WTC11 (cell line): ENCODE measurements around the gene MAP7. TPM values are rescaled to one million over a fixed set of nuclear protein-coding genes. Genes with fewer than 3 reads are reported as not detected.

Experiments
- ATAC-seq: fragments of 200-7000 bp; cut with Tn5 transposase; 2 replicates; pipeline ENCODE4 v1.10.0; 2021; ENCODE audit warnings: mild to moderate bottlenecking, moderate library complexity
- CTCF ChIA-PET: fragments of 300-600 bp; sonication (Branson Sonifier 250); formaldehyde crosslinking; loops from one replicate; lab custom pipeline; 2021; ENCODE audit warnings: antibody characterized with exemption; lab: Charles Lee
- POLR2A ChIA-PET: fragments of 350-600 bp; sonication (Branson Sonifier 250); formaldehyde crosslinking; loops from one replicate; lab custom pipeline; 2021; ENCODE audit warnings: antibody characterized with exemption; lab: Charles Lee
- DNase-seq: peaks from one replicate; pipeline ENCODE4 v3.0.0; 2021; ENCODE audit warnings: low spot score
- H3K27ac Mint-ChIP-seq: 2 replicates; pipeline ENCODE4 v1.8.0; 2021; ENCODE audit warnings: mixed read lengths
- H3K27me3 Mint-ChIP-seq: 2 replicates; pipeline ENCODE4 v1.8.0; 2021; ENCODE audit warnings: low read depth, mild to moderate bottlenecking, moderate library complexity, mixed read lengths
- H3K36me3 Mint-ChIP-seq: 2 replicates; pipeline ENCODE4 v1.8.0; 2021; ENCODE audit warnings: mixed read lengths
- H3K4me1 Mint-ChIP-seq: 2 replicates; pipeline ENCODE4 v1.8.0; 2022; ENCODE audit warnings: mixed read lengths
- H3K4me3 Mint-ChIP-seq: 2 replicates; pipeline ENCODE4 v1.8.0; 2021; ENCODE audit warnings: mild to moderate bottlenecking, moderate library complexity, mixed read lengths
- H3K9me3 Mint-ChIP-seq: 2 replicates; pipeline ENCODE4 v1.8.0; 2021; ENCODE audit warnings: mixed read lengths
- AR ChIP-seq: fragments of 250-450 bp; sonication (Bioruptor Pico); IDR thresholded peaks from 2 replicates; pipeline ENCODE4 v1.9.0; 2021; ENCODE audit warnings: mild to moderate bottlenecking
- FOXP1 ChIP-seq: sonication (generic); formaldehyde crosslinking; IDR thresholded peaks from 2 replicates; pipeline ENCODE4 v1.8.0; 2022; ENCODE audit warnings: missing genetic modification reagents, mild to moderate bottlenecking, moderate library complexity, borderline replicate concordance
- GTF2I ChIP-seq: fragments of 250-450 bp; sonication (Bioruptor Pico); conservative IDR thresholded peaks from 2 replicates; pipeline ENCODE4 v1.4.0; 2021; ENCODE audit warnings: mild to moderate bottlenecking
- HMGA2 ChIP-seq: fragments of 250-450 bp; sonication (Bioruptor Pico); IDR thresholded peaks from 2 replicates; pipeline ENCODE4 v1.4.0; 2021; ENCODE audit warnings: mild to moderate bottlenecking, moderate library complexity
- NFYB ChIP-seq: sonication (generic); formaldehyde crosslinking; conservative IDR thresholded peaks from 2 replicates; pipeline ENCODE4 v1.8.0; 2022; ENCODE audit warnings: low read depth, missing genetic modification reagents
- PREB ChIP-seq: sonication (generic); formaldehyde crosslinking; IDR thresholded peaks from 2 replicates; pipeline ENCODE4 v1.8.1; 2022; ENCODE audit warnings: mild to moderate bottlenecking, missing genetic modification reagents, moderate library complexity, borderline replicate concordance
- PRRX2 ChIP-seq: fragments of 250-450 bp; sonication (Bioruptor Pico); IDR thresholded peaks from 2 replicates; pipeline ENCODE4 v1.8.0; 2021; ENCODE audit warnings: mild to moderate bottlenecking
- RELA ChIP-seq: sonication (generic); formaldehyde crosslinking; IDR thresholded peaks from 2 replicates; pipeline ENCODE4 v1.8.1; 2022; ENCODE audit warnings: missing genetic modification reagents, mild to moderate bottlenecking, borderline replicate concordance
- RORB ChIP-seq: fragments of 250-450 bp; sonication (Bioruptor Pico); IDR thresholded peaks from 2 replicates; pipeline ENCODE4 v1.9.0; 2021; ENCODE audit warnings: mild to moderate bottlenecking
- TEAD4 ChIP-seq: sonication (generic); formaldehyde crosslinking; IDR thresholded peaks from 2 replicates; pipeline ENCODE4 v1.8.0; 2022; ENCODE audit warnings: mild to moderate bottlenecking, missing genetic modification reagents
- ZNF219 ChIP-seq: sonication (generic); formaldehyde crosslinking; IDR thresholded peaks from 2 replicates; pipeline ENCODE4 v1.8.0; 2023; ENCODE audit warnings: missing genetic modification reagents, mild to moderate bottlenecking, borderline replicate concordance
- total RNA-seq: library from RNA; stranded (reverse); gene quantifications from 3 replicates; pipeline ENCODE4 v1.2.3, GENCODE V29; 2021
- TF ChIP-seq, protein P1 (sequence below): fragments of 250-450 bp; sonication (Bioruptor Pico); IDR thresholded peaks from 2 replicates; pipeline ENCODE4 v2.1.2; 2022; ENCODE audit warnings: mild to moderate bottlenecking, moderate library complexity
- TF ChIP-seq, protein P2 (sequence below): sonication (generic); formaldehyde crosslinking; IDR thresholded peaks from 2 replicates; pipeline ENCODE4 v1.8.1; 2023; ENCODE audit warnings: mild to moderate bottlenecking, missing genetic modification reagents, moderate library complexity
- TF ChIP-seq, protein P3 (sequence below): sonication (generic); formaldehyde crosslinking; IDR thresholded peaks from 2 replicates; pipeline ENCODE4 v1.8.1; 2022; ENCODE audit warnings: low read depth, missing genetic modification reagents, borderline replicate concordance
- TF ChIP-seq, protein P4 (sequence below): sonication (generic); formaldehyde crosslinking; IDR thresholded peaks from 2 replicates; pipeline ENCODE4 v1.8.1; 2023; ENCODE audit warnings: mild to moderate bottlenecking, missing genetic modification reagents
- TF ChIP-seq, protein P5 (sequence below): sonication (generic); formaldehyde crosslinking; IDR thresholded peaks from 2 replicates; pipeline ENCODE4 v1.8.0; 2022; ENCODE audit warnings: missing genetic modification reagents
- TF ChIP-seq, protein P6 (sequence below): fragments of 250-450 bp; sonication (Bioruptor Pico); IDR thresholded peaks from 2 replicates; pipeline ENCODE4 v1.8.0; 2021; ENCODE audit warnings: mild to moderate bottlenecking

The MAP7 gene
- total RNA-seq, 1 experiment from 2014 or later = 56.6 TPM

- TF ChIP-seq PREB (no peak), HMGA2 (CRISPR knock-in tag) (no peak), RELA (CRISPR knock-in tag) (no peak)
- TF ChIP-seq, protein P1, sequence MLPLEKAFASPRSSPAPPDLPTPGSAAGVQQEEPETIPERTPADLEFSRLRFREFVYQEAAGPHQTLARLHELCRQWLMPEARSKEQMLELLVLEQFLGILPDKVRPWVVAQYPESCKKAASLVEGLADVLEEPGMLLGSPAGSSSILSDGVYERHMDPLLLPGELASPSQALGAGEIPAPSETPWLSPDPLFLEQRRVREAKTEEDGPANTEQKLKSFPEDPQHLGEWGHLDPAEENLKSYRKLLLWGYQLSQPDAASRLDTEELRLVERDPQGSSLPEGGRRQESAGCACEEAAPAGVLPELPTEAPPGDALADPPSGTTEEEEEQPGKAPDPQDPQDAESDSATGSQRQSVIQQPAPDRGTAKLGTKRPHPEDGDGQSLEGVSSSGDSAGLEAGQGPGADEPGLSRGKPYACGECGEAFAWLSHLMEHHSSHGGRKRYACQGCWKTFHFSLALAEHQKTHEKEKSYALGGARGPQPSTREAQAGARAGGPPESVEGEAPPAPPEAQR (CRISPR knock-in tag) = no peak
Observed at GRCh38 chr6:136547336-136547735, 2.9 kb downstream of the MAP7 start (continued).

DNA sequence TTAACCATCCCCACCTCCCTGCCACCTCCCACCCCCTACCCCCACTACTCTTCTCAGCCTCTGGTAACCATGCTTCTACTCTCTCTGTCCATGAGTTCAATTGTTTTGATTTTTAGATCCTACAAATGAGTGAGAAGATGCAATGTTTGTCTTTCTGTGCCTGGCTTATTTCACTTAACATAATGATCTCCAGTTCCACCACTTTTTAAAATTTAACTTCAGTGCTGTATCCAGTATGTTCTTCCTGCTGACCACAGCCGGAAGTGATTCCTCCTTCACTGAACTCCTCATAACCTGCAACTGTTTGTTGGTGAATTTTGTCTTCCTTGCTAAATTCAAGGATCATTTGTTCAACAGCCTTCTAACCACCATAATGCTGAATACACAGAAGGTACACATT is 3.9 kb downstream of the MAP7 start:
- ChIA-PET POLR2A (interaction anchor here (1.5 kb wide), 1 partner anchor 256 kb away, joined by 6 read pairs; the partner anchor contains the start of gene BCLAF1), CTCF (interaction anchor here (1.5 to 1.7 kb wide), 6 partner anchors 21 to 204 kb away, joined by 3 to 13 read pairs (median 4); no protein-coding TSS in a partner anchor)
- Mint-ChIP-seq H3K4me1 (peaks cover 66% of the 10 kb centered on the region), H3K4me3 (no peak overlapping the region), H3K9me3 (no peaks in the 10 kb centered on the region), H3K27me3 (peaks cover 7% of the 10 kb centered on the region), H3K36me3 (no peaks in the 10 kb centered on the region), H3K27ac (peak overlapping the region; percentile 7; the same call in 1 of the 2 replicates)
- no peak for ATAC-seq
- TF ChIP-seq GTF2I (CRISPR knock-in tag) (no peak), AR (CRISPR knock-in tag) (no peak)
- no peak for DNase-seq

DNA sequence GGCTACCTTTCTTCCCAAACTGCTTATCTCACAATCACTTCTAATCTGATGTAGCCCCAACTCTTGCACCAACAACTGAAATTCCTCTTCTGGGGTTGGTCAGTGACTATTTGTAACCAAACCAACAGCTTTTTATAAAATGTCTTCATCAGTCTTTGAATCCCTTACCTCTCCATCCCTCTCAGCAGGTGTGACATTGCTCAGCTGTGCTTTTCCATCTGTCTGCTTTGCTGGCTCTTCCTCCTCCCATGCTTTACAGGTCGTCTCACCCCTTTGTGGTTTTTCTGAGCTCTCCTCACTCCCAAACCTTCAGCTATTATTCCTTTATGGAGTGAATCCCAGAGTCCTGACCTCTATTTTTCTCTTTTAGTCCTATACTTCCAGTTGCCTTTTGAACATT is 5.9 kb downstream of the MAP7 start:
- no peaks in the 10 kb centered on the region for H3K9me3 Mint-ChIP-seq
- peak overlapping the region; percentile 46; the same call in 1 of the 2 replicates for H3K27ac Mint-ChIP-seq
- peaks cover 79% of the 10 kb centered on the region for H3K4me1 Mint-ChIP-seq
- DNase-seq (no peak), ATAC-seq (no peak)
- CTCF ChIA-PET = interaction anchor here (0.7 to 1.3 kb wide), 2 partner anchors 18 to 48 kb away, joined by 3 to 7 read pairs; no protein-coding TSS in a partner anchor
- no peak overlapping the region for H3K4me3 Mint-ChIP-seq
- H3K36me3 Mint-ChIP-seq = no peaks in the 10 kb centered on the region
- H3K27me3 Mint-ChIP-seq = no peaks in the 10 kb centered on the region
- POLR2A ChIA-PET = no interaction called here
- TF ChIP-seq, protein P2, sequence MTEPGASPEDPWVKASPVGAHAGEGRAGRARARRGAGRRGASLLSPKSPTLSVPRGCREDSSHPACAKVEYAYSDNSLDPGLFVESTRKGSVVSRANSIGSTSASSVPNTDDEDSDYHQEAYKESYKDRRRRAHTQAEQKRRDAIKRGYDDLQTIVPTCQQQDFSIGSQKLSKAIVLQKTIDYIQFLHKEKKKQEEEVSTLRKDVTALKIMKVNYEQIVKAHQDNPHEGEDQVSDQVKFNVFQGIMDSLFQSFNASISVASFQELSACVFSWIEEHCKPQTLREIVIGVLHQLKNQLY (CRISPR knock-in tag) = no peak
- TF ChIP-seq, protein P3, sequence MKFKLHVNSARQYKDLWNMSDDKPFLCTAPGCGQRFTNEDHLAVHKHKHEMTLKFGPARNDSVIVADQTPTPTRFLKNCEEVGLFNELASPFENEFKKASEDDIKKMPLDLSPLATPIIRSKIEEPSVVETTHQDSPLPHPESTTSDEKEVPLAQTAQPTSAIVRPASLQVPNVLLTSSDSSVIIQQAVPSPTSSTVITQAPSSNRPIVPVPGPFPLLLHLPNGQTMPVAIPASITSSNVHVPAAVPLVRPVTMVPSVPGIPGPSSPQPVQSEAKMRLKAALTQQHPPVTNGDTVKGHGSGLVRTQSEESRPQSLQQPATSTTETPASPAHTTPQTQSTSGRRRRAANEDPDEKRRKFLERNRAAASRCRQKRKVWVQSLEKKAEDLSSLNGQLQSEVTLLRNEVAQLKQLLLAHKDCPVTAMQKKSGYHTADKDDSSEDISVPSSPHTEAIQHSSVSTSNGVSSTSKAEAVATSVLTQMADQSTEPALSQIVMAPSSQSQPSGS (CRISPR knock-in tag) = no peak
- no peak for TF ChIP-seq ZNF219 (CRISPR knock-in tag)
- TF ChIP-seq, protein P1 (CRISPR knock-in tag) = no peak
- no peak for TF ChIP-seq NFYB (CRISPR knock-in tag)
- TF ChIP-seq, protein P4, sequence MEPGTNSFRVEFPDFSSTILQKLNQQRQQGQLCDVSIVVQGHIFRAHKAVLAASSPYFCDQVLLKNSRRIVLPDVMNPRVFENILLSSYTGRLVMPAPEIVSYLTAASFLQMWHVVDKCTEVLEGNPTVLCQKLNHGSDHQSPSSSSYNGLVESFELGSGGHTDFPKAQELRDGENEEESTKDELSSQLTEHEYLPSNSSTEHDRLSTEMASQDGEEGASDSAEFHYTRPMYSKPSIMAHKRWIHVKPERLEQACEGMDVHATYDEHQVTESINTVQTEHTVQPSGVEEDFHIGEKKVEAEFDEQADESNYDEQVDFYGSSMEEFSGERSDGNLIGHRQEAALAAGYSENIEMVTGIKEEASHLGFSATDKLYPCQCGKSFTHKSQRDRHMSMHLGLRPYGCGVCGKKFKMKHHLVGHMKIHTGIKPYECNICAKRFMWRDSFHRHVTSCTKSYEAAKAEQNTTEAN = no peak
- no peak for TF ChIP-seq RORB (CRISPR knock-in tag)
- no peak for TF ChIP-seq FOXP1 (CRISPR knock-in tag)
- TF ChIP-seq PRRX2 (CRISPR knock-in tag) = no peak
- TF ChIP-seq, protein P5, sequence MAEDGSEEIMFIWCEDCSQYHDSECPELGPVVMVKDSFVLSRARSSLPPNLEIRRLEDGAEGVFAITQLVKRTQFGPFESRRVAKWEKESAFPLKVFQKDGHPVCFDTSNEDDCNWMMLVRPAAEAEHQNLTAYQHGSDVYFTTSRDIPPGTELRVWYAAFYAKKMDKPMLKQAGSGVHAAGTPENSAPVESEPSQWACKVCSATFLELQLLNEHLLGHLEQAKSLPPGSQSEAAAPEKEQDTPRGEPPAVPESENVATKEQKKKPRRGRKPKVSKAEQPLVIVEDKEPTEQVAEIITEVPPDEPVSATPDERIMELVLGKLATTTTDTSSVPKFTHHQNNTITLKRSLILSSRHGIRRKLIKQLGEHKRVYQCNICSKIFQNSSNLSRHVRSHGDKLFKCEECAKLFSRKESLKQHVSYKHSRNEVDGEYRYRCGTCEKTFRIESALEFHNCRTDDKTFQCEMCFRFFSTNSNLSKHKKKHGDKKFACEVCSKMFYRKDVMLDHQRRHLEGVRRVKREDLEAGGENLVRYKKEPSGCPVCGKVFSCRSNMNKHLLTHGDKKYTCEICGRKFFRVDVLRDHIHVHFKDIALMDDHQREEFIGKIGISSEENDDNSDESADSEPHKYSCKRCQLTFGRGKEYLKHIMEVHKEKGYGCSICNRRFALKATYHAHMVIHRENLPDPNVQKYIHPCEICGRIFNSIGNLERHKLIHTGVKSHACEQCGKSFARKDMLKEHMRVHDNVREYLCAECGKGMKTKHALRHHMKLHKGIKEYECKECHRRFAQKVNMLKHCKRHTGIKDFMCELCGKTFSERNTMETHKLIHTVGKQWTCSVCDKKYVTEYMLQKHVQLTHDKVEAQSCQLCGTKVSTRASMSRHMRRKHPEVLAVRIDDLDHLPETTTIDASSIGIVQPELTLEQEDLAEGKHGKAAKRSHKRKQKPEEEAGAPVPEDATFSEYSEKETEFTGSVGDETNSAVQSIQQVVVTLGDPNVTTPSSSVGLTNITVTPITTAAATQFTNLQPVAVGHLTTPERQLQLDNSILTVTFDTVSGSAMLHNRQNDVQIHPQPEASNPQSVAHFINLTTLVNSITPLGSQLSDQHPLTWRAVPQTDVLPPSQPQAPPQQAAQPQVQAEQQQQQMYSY (CRISPR knock-in tag) = no peak
- no peak for TF ChIP-seq TEAD4 (CRISPR knock-in tag)
- TF ChIP-seq, protein P6, sequence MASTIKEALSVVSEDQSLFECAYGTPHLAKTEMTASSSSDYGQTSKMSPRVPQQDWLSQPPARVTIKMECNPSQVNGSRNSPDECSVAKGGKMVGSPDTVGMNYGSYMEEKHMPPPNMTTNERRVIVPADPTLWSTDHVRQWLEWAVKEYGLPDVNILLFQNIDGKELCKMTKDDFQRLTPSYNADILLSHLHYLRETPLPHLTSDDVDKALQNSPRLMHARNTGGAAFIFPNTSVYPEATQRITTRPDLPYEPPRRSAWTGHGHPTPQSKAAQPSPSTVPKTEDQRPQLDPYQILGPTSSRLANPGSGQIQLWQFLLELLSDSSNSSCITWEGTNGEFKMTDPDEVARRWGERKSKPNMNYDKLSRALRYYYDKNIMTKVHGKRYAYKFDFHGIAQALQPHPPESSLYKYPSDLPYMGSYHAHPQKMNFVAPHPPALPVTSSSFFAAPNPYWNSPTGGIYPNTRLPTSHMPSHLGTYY (CRISPR knock-in tag) = no peak
